ENCODE data around the gene ADSL. TPM values are rescaled to one million over a fixed set of nuclear protein-coding genes. Genes with fewer than 3 reads are reported as not detected.

Gene ADSL
- polyA plus RNA-seq, 1 experiment, result 115 TPM

- Histone ChIP-seq H3K36me3 (ENCODE audit: control insufficient read depth, insufficient read depth, low read length) (peaks cover 62% of the 10 kb centered on the region), H3K4me3 (ENCODE audit: low read depth, low read length) (no peak overlapping the region), H3K27me3 (ENCODE audit: control insufficient read depth, insufficient read depth, low read length) (no peaks in the 10 kb centered on the region)
- CTCF ChIA-PET, result no interaction called here
- no peak for DNase-seq (ENCODE audit: low read depth)
- TF ChIP-seq CTCF (IDR thresholded peaks at IDR 0.05; ENCODE audit: insufficient read depth, low read depth, low read length), result no peak
- POLR2A ChIA-PET, result no interaction called here
Measured at GRCh38 chr22:40407831-40408717, 61.8 kb downstream of the ADSL start.

- no peaks in the 10 kb centered on the region for H3K27me3 ChIP-seq (ENCODE audit: control insufficient read depth, insufficient read depth, low read length)
- TF ChIP-seq CTCF (IDR thresholded peaks at IDR 0.05; ENCODE audit: insufficient read depth, low read depth, low read length), result no peak
- CTCF ChIA-PET, result interaction anchor here (1.0 kb wide), 1 partner anchor 28 kb away, joined by 3 read pairs; no protein-coding TSS in a partner anchor
- DNase-seq (ENCODE audit: low read depth), result no peak
- H3K36me3 ChIP-seq (ENCODE audit: control insufficient read depth, insufficient read depth, low read length), result peaks cover 62% of the 10 kb centered on the region
- no peak overlapping the region for H3K4me3 ChIP-seq (ENCODE audit: low read depth, low read length)
- POLR2A ChIA-PET, result no interaction called here
Measured at GRCh38 chr22:40408718-40409612, 62.7 kb downstream of the ADSL start.

- H3K36me3 ChIP-seq (ENCODE audit: control insufficient read depth, insufficient read depth, low read length), result peaks cover 57% of the 10 kb centered on the region
- H3K4me3 ChIP-seq (ENCODE audit: low read depth, low read length), result no peak overlapping the region
- no peak for TF ChIP-seq CTCF (IDR thresholded peaks at IDR 0.05; ENCODE audit: insufficient read depth, low read depth, low read length)
- no peaks in the 10 kb centered on the region for H3K27me3 ChIP-seq (ENCODE audit: control insufficient read depth, insufficient read depth, low read length)
- CTCF ChIA-PET, result interaction anchor here (1.0 to 1.5 kb wide), 2 partner anchors 27 to 236 kb away, joined by 3 read pairs; no protein-coding TSS in a partner anchor
- DNase-seq (ENCODE audit: low read depth), result no peak
- POLR2A ChIA-PET, result no interaction called here
Measured at GRCh38 chr22:40409613-40410113, 63.4 kb downstream of the ADSL start.

DNA sequence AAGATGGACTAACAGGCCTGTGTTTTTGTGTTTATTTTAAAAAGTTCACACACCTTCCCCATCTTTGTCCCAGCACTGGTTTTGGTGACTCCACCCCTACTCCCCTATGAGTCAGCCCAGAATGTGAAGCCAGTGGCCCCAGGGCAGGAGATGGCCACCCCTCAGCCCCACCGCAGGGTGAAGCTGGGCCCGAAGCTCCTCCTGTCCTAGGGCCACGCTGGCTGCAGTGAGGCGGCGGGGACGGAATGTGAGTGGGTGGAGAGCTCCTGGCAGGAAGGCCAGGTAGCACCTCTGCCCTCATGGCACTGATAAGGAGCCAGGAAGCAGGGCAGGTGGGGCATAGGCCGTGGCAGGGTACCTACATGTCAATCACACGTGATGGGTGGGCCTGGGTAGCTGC is 64.0 kb downstream of the ADSL start:
- no peak for DNase-seq (ENCODE audit: low read depth)
- peaks cover 52% of the 10 kb centered on the region for H3K36me3 ChIP-seq (ENCODE audit: control insufficient read depth, insufficient read depth, low read length)
- POLR2A ChIA-PET, result no interaction called here
- no peaks in the 10 kb centered on the region for H3K27me3 ChIP-seq (ENCODE audit: control insufficient read depth, insufficient read depth, low read length)
- no peak for TF ChIP-seq CTCF (IDR thresholded peaks at IDR 0.05; ENCODE audit: insufficient read depth, low read depth, low read length)
- CTCF ChIA-PET, result interaction anchor here (1.5 kb wide), 1 partner anchor 235 kb away, joined by 3 read pairs; no protein-coding TSS in a partner anchor
- H3K4me3 ChIP-seq (ENCODE audit: low read depth, low read length), result no peak overlapping the region

All from BJ (cell line).